BE2C (cell line): ENCODE measurements around the gene EIF4G1.

Experiments
- DNase-seq: peaks from one replicate; pipeline ENCODE4 v3.0.0-alpha.2; 2020
- H3K27me3 ChIP-seq: fragments of 250-450 bp; sonication (Bioruptor Pico); 2 replicates; pipeline ENCODE4 v1.5.1; 2020; ENCODE audit warnings: mild to moderate bottlenecking
- H3K36me3 ChIP-seq: fragments of 250-450 bp; sonication (Bioruptor Pico); 2 replicates; pipeline ENCODE4 v1.5.1; 2020; ENCODE audit warnings: mild to moderate bottlenecking
- H3K4me1 ChIP-seq: fragments of 250-450 bp; sonication (Bioruptor Pico); 2 replicates; pipeline ENCODE4 v1.5.1; 2020
- H3K4me3 ChIP-seq: 2 replicates; pipeline ENCODE4 v1.5.1; 2011; ENCODE audit warnings: low read depth, low read length
- H3K9me3 ChIP-seq: fragments of 250-450 bp; sonication (Bioruptor Pico); 2 replicates; pipeline ENCODE4 v1.5.1; 2020
- CTCF ChIP-seq: IDR thresholded peaks from 2 replicates; pipeline ENCODE4 v1.5.1; 2012; ENCODE audit warnings: mild to moderate bottlenecking, low read depth, low read length

Gene EIF4G1

DNA sequence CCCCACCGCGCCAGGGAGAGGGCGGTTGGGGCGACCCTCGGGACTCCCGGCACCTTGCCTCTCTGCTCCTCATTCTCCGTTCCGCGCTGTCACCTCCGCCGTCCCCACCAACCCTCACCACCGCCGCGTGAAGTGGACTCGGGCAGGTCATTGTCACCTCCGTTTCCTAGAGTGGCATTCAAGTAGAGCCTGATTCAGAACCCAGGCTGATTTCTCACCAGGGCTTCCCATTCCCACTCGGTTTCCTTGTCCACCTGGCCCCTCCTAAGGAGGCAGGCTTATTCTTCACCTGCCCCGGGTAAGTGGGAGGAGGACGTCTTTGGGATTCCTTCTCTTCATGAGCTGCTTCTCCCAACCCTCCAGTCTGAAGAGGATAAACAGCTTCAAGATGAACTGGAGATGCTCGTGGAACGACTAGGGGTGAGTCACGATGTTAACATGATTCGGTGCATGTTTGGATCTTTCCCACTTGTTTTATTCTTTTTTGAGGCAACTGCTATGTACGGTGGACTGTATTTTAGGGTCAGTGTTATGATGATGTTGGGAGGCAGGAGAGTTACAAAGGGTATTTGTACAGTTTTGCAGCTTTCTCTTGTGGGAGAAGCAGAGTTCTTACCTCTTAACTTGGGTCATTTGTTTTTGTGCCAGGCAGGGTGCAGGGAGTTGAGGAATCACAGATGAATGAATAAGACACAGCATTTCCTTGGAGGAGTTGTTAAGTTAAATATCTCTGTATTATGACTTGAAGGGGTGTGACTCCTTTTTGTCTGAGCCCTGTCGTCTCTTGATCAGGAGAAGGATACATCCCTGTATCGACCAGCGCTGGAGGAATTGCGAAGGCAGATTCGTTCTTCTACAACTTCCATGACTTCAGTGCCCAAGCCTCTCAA is 14.7 kb upstream of the EIF4G1 start:
- peak overlapping the region; percentile 95 for H3K4me3 ChIP-seq
- H3K36me3 ChIP-seq, result peaks cover 48% of the 10 kb centered on the region
- TF ChIP-seq CTCF, result no peak
- H3K9me3 ChIP-seq, result no peaks in the 10 kb centered on the region
- DNase-seq, result no peak
- H3K27me3 ChIP-seq, result no peaks in the 10 kb centered on the region
- no peaks in the 10 kb centered on the region for H3K4me1 ChIP-seq

DNA sequence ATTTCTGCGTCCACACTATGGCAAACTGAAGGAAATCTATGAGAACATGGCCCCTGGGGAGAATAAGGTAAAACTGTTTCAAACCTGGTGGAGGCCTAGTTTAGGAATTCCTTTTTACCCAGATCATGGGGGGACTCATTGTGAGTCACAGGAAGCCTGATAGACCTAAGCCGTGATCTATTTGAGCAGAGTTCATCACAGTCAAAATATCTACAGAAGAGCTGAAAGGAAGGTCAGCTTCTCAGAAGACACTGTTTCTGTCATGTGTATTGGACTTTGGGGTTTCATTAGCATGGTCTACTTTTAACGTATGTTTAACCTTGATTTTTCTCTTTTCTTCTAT is 14.1 kb upstream of the EIF4G1 start:
- no peaks in the 10 kb centered on the region for H3K9me3 ChIP-seq
- peaks cover 52% of the 10 kb centered on the region for H3K36me3 ChIP-seq
- no peak for TF ChIP-seq CTCF
- DNase-seq, result no peak
- H3K4me1 ChIP-seq, result no peaks in the 10 kb centered on the region
- peak overlapping the region; percentile 95 for H3K4me3 ChIP-seq
- no peaks in the 10 kb centered on the region for H3K27me3 ChIP-seq

DNA sequence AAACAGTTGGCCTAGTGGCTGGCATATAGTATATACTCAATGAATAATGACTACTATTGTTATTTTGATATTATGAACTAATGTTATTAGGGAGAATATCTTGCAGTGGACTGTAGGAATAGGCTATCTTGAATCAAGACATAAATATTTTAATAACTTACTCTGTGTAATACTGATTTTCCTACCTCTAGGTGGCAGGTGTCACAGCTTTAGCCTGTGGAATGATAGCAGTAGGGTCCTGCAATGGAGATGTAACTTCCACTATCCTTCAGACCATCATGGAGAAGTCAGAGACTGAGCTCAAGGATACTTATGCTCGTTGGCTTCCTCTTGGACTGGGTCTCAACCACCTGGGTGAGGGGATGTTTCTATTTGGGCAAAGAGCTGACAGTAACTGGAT is 8.8 kb upstream of the EIF4G1 start:
- H3K4me1 ChIP-seq, result peaks cover 7% of the 10 kb centered on the region
- peaks cover 81% of the 10 kb centered on the region for H3K36me3 ChIP-seq
- H3K27me3 ChIP-seq, result no peaks in the 10 kb centered on the region
- no peak for DNase-seq
- no peak overlapping the region for H3K4me3 ChIP-seq
- H3K9me3 ChIP-seq, result no peaks in the 10 kb centered on the region
- peak; percentile 63 for TF ChIP-seq CTCF

GRCh38 chr3:184306341-184306972 is 7.9 kb upstream of the EIF4G1 start:
- Histone ChIP-seq H3K27me3 (no peaks in the 10 kb centered on the region), H3K36me3 (peaks cover 72% of the 10 kb centered on the region), H3K4me1 (peaks cover 7% of the 10 kb centered on the region), H3K9me3 (no peaks in the 10 kb centered on the region), H3K4me3 (no peak overlapping the region)
- TF ChIP-seq CTCF, result no peak
- no peak for DNase-seq

DNA sequence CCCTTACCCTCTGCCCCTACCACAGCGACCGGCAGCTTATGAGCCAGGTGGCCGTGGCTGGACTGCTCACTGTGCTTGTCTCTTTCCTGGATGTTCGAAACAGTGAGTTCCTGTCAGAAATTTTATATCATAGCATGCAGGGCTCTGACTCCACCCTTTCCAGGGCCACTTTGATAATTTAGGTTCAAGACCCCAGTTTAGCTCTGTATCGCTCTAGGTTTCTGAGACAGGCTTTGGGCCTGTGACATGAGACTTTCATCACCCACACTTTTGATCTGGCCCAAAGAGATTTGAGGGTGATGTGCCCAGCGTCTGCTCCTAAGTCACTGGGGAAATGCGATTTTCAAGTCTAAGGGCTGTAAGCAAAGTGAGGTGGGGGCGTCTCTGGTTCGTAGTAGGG is 6.5 kb upstream of the EIF4G1 start:
- no peak for DNase-seq
- Histone ChIP-seq H3K36me3 (peaks cover 57% of the 10 kb centered on the region), H3K9me3 (no peaks in the 10 kb centered on the region), H3K4me3 (no peak overlapping the region), H3K4me1 (peaks cover 7% of the 10 kb centered on the region), H3K27me3 (no peaks in the 10 kb centered on the region)
- TF ChIP-seq CTCF, result no peak

DNA sequence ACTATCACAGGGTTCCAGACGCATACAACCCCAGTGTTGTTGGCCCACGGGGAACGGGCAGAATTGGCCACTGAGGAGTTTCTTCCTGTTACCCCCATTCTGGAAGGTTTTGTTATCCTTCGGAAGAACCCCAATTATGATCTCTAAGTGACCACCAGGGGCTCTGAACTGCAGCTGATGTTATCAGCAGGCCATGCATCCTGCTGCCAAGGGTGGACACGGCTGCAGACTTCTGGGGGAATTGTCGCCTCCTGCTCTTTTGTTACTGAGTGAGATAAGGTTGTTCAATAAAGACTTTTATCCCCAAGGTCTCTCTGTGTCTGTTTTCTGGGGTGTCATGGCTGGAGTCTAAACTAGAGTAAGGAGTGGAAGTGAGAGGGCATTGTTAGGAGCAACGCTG is 5.7 kb upstream of the EIF4G1 start:
- peak; percentile 32 for TF ChIP-seq CTCF
- peak; percentile 41 for DNase-seq
- Histone ChIP-seq H3K36me3 (peaks cover 50% of the 10 kb centered on the region), H3K9me3 (no peaks in the 10 kb centered on the region), H3K4me1 (peaks cover 7% of the 10 kb centered on the region), H3K4me3 (no peak overlapping the region), H3K27me3 (no peaks in the 10 kb centered on the region)
